Osteocyte (in vitro differentiated cells): Measurements from ENCODE around the gene SPATS1. TPM values are rescaled to one million over a fixed set of nuclear protein-coding genes. Genes with fewer than 3 reads are reported as not detected.
"Not testable (repeated sequence)": the region's sequence is repeated elsewhere in the genome, so short reads cannot be mapped to it uniquely, and the experiment has no call there.

Source experiments
- DNase-seq: peaks from one replicate; pipeline ENCODE4 v3.0.0; 2021; ENCODE audit warnings: mixed read lengths; ENCODE audit not compliant: unreplicated experiment; ENCODE audit errors: extremely low spot score
- H3K27ac Mint-ChIP-seq: one replicate; pipeline ENCODE4 v1.8.0; 2021; ENCODE audit warnings: mild to moderate bottlenecking, mixed read lengths; ENCODE audit not compliant: unreplicated experiment
- H3K27me3 Mint-ChIP-seq: one replicate; pipeline ENCODE4 v1.8.0; 2021; ENCODE audit warnings: mixed read lengths; ENCODE audit not compliant: unreplicated experiment
- H3K36me3 Mint-ChIP-seq: one replicate; pipeline ENCODE4 v1.8.0; 2021; ENCODE audit warnings: mixed read lengths; ENCODE audit not compliant: unreplicated experiment
- H3K4me1 Mint-ChIP-seq: one replicate; pipeline ENCODE4 v1.8.0; 2021; ENCODE audit warnings: mixed read lengths; ENCODE audit not compliant: unreplicated experiment
- H3K4me3 Mint-ChIP-seq: one replicate; pipeline ENCODE4 v1.8.0; 2021; ENCODE audit warnings: mild to moderate bottlenecking, moderate library complexity, mixed read lengths; ENCODE audit not compliant: unreplicated experiment
- H3K9me3 Mint-ChIP-seq: one replicate; pipeline ENCODE4 v1.8.0; 2021; ENCODE audit warnings: mixed read lengths; ENCODE audit not compliant: unreplicated experiment
- total RNA-seq: library from RNA; stranded (reverse); gene quantifications from 2 replicates; pipeline ENCODE4 v1.2.1, GENCODE V29; 2021
- TF ChIP-seq, protein P1 (sequence below): fragments of 200-600 bp; sonication (generic); IDR thresholded peaks from 2 replicates; pipeline ENCODE4 v1.5.0; 2021; ENCODE audit warnings: antibody characterized with exemption, mild to moderate bottlenecking, moderate library complexity

SPATS1 gene
- total RNA-seq, 1 donor from 2014 or later: not detected

DNA sequence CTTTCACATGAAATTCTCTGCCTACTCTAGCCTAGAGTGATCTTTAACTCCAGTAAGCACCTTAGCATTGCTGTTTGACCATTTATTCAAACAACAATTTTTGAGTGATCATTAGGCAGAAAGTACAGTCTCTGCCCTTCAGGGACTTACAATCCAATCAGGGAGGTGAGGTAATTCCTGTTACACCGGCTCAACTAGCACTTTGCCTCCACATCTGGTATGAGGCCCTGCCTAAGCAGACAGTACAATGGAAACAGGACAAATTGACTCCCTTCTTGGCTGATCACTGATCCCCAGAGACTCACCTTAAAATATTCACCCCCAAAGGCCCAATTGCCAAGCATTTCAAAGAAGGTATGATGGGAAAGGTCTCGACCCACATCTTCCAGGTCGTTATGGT, 30.7 kb upstream of the SPATS1 start:
- DNase-seq: no peak
- no peak overlapping the region for H3K27ac Mint-ChIP-seq

DNA sequence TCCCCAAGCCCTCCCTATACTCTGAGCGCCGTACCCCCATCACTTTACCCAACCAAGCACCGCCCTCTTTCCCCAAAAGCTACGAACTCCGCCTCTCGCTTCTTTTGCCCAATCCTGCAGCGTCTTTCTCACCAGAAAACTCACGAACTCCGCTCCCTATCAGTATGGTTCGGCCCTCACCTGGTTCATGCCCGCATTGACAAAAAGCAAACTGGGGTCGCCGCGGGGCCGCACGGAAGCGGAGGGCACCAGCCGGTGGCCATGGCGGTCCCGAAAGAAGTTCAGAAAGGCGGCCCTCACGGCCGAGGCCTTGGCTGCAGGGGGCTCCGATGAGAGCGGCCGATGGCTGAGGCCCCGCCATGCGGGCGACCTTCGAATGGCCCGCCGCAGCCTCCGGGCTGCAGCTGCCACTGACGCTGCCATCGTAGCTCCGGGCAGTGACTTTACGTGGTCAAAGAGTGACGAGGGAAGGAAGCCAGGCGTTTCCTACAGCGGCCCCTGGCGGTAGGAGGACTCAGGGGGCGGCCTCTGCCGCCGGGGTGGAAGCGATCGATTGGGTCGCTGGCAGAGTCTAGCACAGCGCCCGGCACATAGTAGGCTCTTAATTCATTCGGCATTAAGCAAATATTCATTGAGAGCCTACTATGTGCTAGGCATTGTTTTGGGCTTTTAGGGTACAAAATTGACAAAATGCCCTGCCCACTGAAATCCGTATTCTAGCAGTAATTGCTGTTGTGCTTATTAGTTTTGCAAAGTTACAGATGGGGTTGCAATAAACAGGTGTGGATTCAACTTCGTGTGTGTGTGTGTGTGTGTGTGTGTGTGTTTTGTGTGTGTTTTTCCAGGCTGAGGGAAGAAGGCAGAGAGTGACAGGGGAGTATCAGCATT, 29.3 kb upstream of the SPATS1 start, which contains the start of gene AARS2:
AARS2 (minus strand) TSS at position 447 of the 888 bp plus-strand sequence; CDS start at position 423, 24 bp downstream.
- Mint-ChIP-seq H3K36me3 (peaks cover 10% of the 10 kb centered on the region), H3K27me3 (peaks cover 18% of the 10 kb centered on the region), H3K4me3 (peak within 1 kb of the TSS; percentile 99), H3K27ac (peak within 1 kb of the TSS; percentile 90), H3K4me1 (peaks cover 14% of the 10 kb centered on the region), H3K9me3 (no peaks in the 10 kb centered on the region)
- TF ChIP-seq, protein P1, sequence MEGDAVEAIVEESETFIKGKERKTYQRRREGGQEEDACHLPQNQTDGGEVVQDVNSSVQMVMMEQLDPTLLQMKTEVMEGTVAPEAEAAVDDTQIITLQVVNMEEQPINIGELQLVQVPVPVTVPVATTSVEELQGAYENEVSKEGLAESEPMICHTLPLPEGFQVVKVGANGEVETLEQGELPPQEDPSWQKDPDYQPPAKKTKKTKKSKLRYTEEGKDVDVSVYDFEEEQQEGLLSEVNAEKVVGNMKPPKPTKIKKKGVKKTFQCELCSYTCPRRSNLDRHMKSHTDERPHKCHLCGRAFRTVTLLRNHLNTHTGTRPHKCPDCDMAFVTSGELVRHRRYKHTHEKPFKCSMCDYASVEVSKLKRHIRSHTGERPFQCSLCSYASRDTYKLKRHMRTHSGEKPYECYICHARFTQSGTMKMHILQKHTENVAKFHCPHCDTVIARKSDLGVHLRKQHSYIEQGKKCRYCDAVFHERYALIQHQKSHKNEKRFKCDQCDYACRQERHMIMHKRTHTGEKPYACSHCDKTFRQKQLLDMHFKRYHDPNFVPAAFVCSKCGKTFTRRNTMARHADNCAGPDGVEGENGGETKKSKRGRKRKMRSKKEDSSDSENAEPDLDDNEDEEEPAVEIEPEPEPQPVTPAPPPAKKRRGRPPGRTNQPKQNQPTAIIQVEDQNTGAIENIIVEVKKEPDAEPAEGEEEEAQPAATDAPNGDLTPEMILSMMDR: peak; percentile 99
- peak; percentile 96 for DNase-seq

More for the DNA sequence above, 30.7 kb upstream of the SPATS1 start:
- TF ChIP-seq, protein P1: no peak
- Mint-ChIP-seq H3K4me3 (peak overlapping the region; percentile 99), H3K27me3 (peaks cover 9% of the 10 kb centered on the region), H3K36me3 (peaks cover 13% of the 10 kb centered on the region), H3K9me3 (no peaks in the 10 kb centered on the region), H3K4me1 (peaks cover 14% of the 10 kb centered on the region)

DNA sequence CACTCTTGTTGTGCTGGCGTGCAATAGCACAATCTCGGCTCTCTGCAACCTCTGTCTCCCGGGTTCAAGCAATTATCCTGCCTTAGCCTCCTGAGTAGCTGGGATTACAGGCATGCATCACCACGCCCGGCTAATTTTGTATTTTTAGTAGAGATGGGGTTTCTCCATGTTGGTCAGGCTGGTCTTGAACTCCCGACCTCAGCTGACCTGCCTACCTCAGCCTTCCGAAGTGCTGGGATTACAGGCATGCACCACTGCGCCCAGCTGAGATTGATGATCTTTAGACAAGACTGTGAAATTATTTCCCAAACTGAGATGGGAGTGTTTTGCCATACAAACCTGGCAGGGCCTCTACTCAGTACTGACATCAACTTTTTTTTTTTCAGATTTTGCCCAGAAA, 27.8 kb upstream of the SPATS1 start:
- not testable (repeated sequence) for H3K27ac Mint-ChIP-seq, H3K9me3 Mint-ChIP-seq, DNase-seq, H3K36me3 Mint-ChIP-seq, H3K4me3 Mint-ChIP-seq
- H3K27me3 Mint-ChIP-seq: peaks cover 33% of the 10 kb centered on the region
- peaks cover 14% of the 10 kb centered on the region for H3K4me1 Mint-ChIP-seq

DNA sequence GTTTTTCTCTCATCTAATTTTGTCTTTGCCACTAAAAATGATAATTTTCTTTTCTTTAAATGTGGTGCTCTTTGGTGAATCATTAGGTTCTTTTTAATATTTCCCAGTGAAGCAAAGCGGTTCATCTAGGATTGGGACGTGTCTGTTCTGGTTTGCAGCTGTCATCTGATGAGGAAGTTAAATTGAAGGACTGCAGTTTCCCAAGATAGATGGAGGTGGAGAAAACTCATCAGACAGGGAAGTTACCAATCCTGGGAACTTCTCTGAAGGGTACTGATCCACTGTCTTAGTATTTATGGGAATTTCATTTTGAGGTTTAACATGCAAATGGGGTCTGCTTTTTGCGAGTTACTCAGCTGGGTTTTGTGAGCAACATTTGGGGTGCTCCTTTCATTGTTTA, 26.9 kb upstream of the SPATS1 start:
- Mint-ChIP-seq H3K4me3 (no peak overlapping the region), H3K27ac (no peak overlapping the region), H3K9me3 (no peaks in the 10 kb centered on the region), H3K27me3 (peaks cover 42% of the 10 kb centered on the region), H3K4me1 (peaks cover 14% of the 10 kb centered on the region), H3K36me3 (peaks cover 2% of the 10 kb centered on the region)
- DNase-seq: no peak
- TF ChIP-seq, protein P1: no peak

DNA sequence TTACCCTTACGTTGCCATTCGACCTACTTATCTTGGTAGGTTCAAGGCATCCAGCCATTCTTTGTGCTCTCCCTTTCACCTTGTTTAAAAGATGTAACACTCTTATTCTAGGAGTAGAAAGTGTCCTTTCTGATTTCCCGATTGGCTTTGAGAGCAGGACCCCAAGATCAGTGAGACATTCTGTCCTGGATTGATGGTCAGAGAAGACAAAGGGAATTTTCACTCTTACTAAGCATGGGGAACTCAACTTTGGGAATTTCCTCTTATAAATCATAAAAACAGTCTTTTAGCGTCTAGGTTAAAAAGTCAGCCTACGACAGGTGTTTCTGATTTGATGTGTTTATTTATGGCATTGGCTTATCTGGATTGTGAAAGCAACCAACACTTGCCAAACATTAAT, 26.5 kb upstream of the SPATS1 start:
- no peak overlapping the region for H3K27ac Mint-ChIP-seq
- H3K36me3 Mint-ChIP-seq: peaks cover 2% of the 10 kb centered on the region
- H3K27me3 Mint-ChIP-seq: peaks cover 46% of the 10 kb centered on the region
- H3K4me1 Mint-ChIP-seq: peaks cover 14% of the 10 kb centered on the region
- no peak for DNase-seq
- H3K4me3 Mint-ChIP-seq: no peak overlapping the region
- TF ChIP-seq, protein P1: no peak
- H3K9me3 Mint-ChIP-seq: no peaks in the 10 kb centered on the region
